Kidney epithelial cell (primary cell): ENCODE data around the gene NINL. TPM values are rescaled to one million over a fixed set of nuclear protein-coding genes. Genes with fewer than 3 reads are reported as not detected.

Experiments
- DNase-seq: peaks from one replicate; pipeline ENCODE4 v3.0.0-alpha.2; 2010; ENCODE audit warnings: low read depth
- H3K27me3 ChIP-seq: 2 replicates; pipeline ENCODE4 v1.6.0; 2011; ENCODE audit warnings: low read length; ENCODE audit not compliant: control insufficient read depth, insufficient read depth
- H3K36me3 ChIP-seq: 2 replicates; pipeline ENCODE4 v1.5.1; 2011; ENCODE audit warnings: low read length; ENCODE audit not compliant: control insufficient read depth, insufficient read depth
- H3K4me3 ChIP-seq: 2 replicates; pipeline ENCODE4 v1.5.1; 2011; ENCODE audit warnings: low read depth, mild to moderate bottlenecking, control low read depth, low read length
- CTCF ChIP-seq: IDR thresholded peaks from 2 replicates; pipeline ENCODE4 v1.5.1; 2011; ENCODE audit warnings: mild to moderate bottlenecking, moderate library complexity, low read length, control low read depth, inconsistent platforms; ENCODE audit not compliant: insufficient read depth, poor library complexity, severe bottlenecking
- total RNA-seq: library from RNA; depleted of rRNA; stranded (reverse); fragments of >200 nt; gene quantifications from 2 replicates; pipeline ENCODE4 v1.2.3, GENCODE V29; 2015

The NINL gene
- total RNA-seq, 1 donor from 2014 or later, result 19.6 TPM

GRCh38 chr20:25499855-25500434, 85.4 kb downstream of the NINL start:
- Histone ChIP-seq H3K27me3 (no peaks in the 10 kb centered on the region), H3K36me3 (peaks cover 2% of the 10 kb centered on the region), H3K4me3 (no peak overlapping the region)
- DNase-seq, result no peak
- TF ChIP-seq CTCF, result no peak

GRCh38 chr20:25499031-25499430, 86.3 kb downstream of the NINL start:
- H3K27me3 ChIP-seq, result no peaks in the 10 kb centered on the region
- H3K36me3 ChIP-seq, result peaks cover 2% of the 10 kb centered on the region
- DNase-seq, result no peak
- no peak for TF ChIP-seq CTCF
- H3K4me3 ChIP-seq, result no peak overlapping the region

GRCh38 chr20:25498280-25498606, 87.1 kb downstream of the NINL start:
- H3K36me3 ChIP-seq, result no peaks in the 10 kb centered on the region
- no peak for TF ChIP-seq CTCF
- no peak for DNase-seq
- no peaks in the 10 kb centered on the region for H3K27me3 ChIP-seq
- no peak overlapping the region for H3K4me3 ChIP-seq

GRCh38 chr20:25497586-25498279, 87.6 kb downstream of the NINL start:
- TF ChIP-seq CTCF, result no peak
- no peak for DNase-seq
- Histone ChIP-seq H3K4me3 (no peak overlapping the region), H3K36me3 (no peaks in the 10 kb centered on the region), H3K27me3 (no peaks in the 10 kb centered on the region)

GRCh38 chr20:25496968-25497401, 88.3 kb downstream of the NINL start:
- Histone ChIP-seq H3K27me3 (no peaks in the 10 kb centered on the region), H3K36me3 (no peaks in the 10 kb centered on the region), H3K4me3 (no peak overlapping the region)
- no peak for TF ChIP-seq CTCF
- peak; percentile 90 for DNase-seq
